HUES64 (cell line): ENCODE data around the gene OPN1SW.

ENCODE experiments used
- H3K27ac ChIP-seq: 2 replicates; pipeline ENCODE4 v1.7.0; 2013; ENCODE audit warnings: low read depth, low read length, inconsistent platforms
- H3K27me3 ChIP-seq: 2 replicates; pipeline ENCODE4 v1.6.1; 2013; ENCODE audit warnings: mild to moderate bottlenecking, low read length; ENCODE audit not compliant: insufficient read depth
- H3K36me3 ChIP-seq: 2 replicates; pipeline ENCODE4 v1.6.1; 2013; ENCODE audit warnings: mild to moderate bottlenecking, low read length; ENCODE audit not compliant: insufficient read depth
- H3K4me1 ChIP-seq: 2 replicates; pipeline ENCODE4 v1.6.1; 2013; ENCODE audit warnings: mild to moderate bottlenecking, low read length, moderate library complexity; ENCODE audit not compliant: insufficient read depth
- H3K4me3 ChIP-seq: 2 replicates; pipeline ENCODE4 v1.5.1; 2013; ENCODE audit warnings: mild to moderate bottlenecking, low read length, moderate library complexity
- H3K9ac ChIP-seq: 2 replicates; pipeline ENCODE4 v1.6.1; 2013; ENCODE audit warnings: mild to moderate bottlenecking, low read depth, low read length
- H3K9me3 ChIP-seq: 2 replicates; pipeline ENCODE4 v1.6.1; 2013; ENCODE audit warnings: low read depth, low read length; ENCODE audit not compliant: insufficient read depth
- WGBS: fragments of 150-250, 120-280 bp; methylation state at CpG from one replicate; pipeline ENCODE4 v1.1.7; 2013; ENCODE audit warnings: missing lambda C conversion rate; 5-methylcytosine and 5-hydroxymethylcytosine counted together

The OPN1SW gene

DNA sequence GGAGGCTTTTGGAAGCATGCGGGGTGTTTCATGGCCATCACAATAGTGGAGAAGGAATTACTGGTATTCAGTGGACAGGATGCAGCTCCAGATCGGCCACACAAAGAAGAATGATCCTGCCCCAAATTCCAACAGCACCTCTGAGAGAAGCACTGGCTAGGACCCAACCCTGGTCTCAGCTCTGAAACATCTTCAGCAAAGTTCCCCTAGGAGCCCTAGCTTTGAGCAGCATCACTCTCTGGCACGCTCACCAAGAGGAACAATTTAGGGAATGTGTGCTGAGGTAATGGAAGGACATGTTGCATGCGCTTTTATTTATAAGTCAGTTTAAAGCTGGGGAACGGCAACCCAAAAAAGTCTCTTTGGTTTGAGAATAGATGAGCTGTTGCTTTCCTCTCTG, 5.5 kb upstream of the OPN1SW start:
- Histone ChIP-seq H3K4me1 (peaks cover 5% of the 10 kb centered on the region; the same call in 1 of the 2 replicates), H3K9ac (no peak overlapping the region), H3K36me3 (no peaks in the 10 kb centered on the region), H3K9me3 (peaks cover 9% of the 10 kb centered on the region; the same call in 1 of the 2 replicates), H3K27me3 (no peaks in the 10 kb centered on the region), H3K4me3 (no peak overlapping the region), H3K27ac (no peak overlapping the region)
- 93% methylated on average over 5 of the region's 5 CpGs for WGBS

DNA sequence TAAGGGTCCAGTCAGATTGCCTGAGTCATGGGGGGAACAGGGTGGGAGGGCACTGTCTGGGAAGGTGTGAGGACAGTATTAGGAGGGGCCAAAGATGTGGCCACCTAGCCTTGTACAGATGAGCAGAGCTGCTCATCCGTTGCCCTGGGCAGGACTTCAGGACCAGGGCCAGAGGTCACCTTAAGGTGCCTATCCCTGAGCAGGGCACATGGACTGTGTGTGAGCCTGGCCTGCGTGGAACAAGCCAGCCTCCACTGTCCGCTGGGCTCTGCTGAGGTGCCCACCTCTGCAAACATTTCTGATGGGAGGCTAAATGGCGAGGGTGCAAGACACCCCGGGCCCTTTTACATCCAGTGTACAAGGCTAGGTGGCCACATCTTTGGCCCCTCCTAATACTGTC, 3.4 kb upstream of the OPN1SW start:
- Histone ChIP-seq H3K4me1 (peaks cover 5% of the 10 kb centered on the region; the same call in 1 of the 2 replicates), H3K27me3 (no peaks in the 10 kb centered on the region), H3K36me3 (no peaks in the 10 kb centered on the region; the same call in 1 of the 2 replicates), H3K9me3 (peaks cover 9% of the 10 kb centered on the region; the same call in 1 of the 2 replicates), H3K4me3 (no peak overlapping the region), H3K27ac (no peak overlapping the region), H3K9ac (no peak overlapping the region)
- WGBS, result 95% methylated on average over 5 of the region's 5 CpGs

DNA sequence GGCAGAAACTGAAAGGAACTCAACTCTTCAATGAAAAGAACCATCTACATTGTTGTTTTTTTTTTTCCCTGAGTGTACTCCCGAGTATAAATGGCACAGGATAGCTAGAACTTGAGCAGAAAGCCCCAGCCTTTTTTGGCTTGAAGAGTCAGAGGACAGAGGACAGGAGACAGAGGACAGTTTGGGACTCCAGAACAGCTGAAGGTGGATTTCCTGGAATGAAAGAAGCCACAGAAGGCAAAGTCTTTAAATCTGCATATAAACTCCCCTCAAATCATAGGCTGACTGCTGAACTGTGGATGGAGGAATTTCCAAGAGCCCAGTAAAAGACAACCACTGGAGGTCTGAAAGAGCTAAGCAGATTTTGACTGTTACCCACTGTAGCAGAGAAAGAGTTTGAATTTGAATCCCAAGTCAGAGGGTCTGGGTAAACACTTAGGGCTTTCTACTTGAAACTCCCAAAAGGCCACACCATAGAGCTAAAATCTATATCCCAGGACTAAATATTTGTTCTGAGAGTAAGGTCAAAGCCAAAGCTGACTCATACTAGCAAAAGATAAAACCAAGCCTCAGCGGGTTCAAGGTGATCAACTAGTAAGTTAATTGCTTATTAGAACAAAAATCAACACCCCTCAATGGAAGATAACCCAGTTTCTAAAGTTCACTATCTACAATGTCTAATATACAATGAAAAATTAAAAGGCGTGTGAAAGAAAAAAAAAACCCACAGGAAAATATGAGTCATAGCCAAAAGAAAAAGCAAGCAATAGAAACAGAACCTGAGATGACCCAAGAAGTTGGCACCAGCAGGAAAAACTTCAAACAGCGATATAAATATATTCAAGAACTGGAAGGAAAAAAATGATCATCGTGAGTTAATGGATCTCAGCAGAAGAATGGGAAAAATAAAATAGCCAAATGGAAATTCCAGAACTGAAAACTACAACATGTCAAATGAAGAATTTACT, 1.8 kb upstream of the OPN1SW start:
- Histone ChIP-seq H3K27ac (no peak overlapping the region), H3K4me3 (no peak overlapping the region), H3K4me1 (peaks cover under 1% of the 10 kb centered on the region; the same call in 1 of the 2 replicates), H3K27me3 (no peaks in the 10 kb centered on the region), H3K9ac (no peak overlapping the region), H3K36me3 (peaks cover 9% of the 10 kb centered on the region), H3K9me3 (peaks cover 9% of the 10 kb centered on the region; the same call in 1 of the 2 replicates)
- 94% methylated on average over 5 of the region's 5 CpGs for WGBS

DNA sequence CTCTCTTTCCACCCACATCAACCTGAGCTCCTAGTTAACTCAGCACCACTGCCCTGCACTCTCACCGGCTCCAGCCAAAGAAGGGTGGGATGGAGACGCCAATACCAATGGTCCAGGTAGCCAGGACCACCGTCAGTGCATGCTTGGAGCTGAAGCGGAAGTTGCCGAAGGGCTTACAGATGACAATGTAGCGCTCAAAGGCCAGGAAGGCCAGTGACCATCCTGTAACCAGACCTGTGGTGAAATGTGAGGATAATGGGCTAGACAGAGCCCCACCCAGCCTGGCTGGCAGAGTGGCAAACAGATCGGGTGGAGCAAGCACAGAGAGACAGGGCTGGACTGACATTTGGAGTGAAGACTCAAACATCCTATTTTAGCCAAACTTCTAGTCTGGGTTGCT, 673 bp downstream of the OPN1SW start:
- no peak overlapping the region for H3K4me3 ChIP-seq
- H3K9ac ChIP-seq, result no peak overlapping the region
- no peaks in the 10 kb centered on the region for H3K4me1 ChIP-seq
- peaks cover 34% of the 10 kb centered on the region for H3K36me3 ChIP-seq
- H3K27ac ChIP-seq, result no peak overlapping the region
- H3K27me3 ChIP-seq, result no peaks in the 10 kb centered on the region
- peaks cover 9% of the 10 kb centered on the region; the same call in 1 of the 2 replicates for H3K9me3 ChIP-seq
- WGBS, result 96% methylated on average over 7 of the region's 7 CpGs

DNA sequence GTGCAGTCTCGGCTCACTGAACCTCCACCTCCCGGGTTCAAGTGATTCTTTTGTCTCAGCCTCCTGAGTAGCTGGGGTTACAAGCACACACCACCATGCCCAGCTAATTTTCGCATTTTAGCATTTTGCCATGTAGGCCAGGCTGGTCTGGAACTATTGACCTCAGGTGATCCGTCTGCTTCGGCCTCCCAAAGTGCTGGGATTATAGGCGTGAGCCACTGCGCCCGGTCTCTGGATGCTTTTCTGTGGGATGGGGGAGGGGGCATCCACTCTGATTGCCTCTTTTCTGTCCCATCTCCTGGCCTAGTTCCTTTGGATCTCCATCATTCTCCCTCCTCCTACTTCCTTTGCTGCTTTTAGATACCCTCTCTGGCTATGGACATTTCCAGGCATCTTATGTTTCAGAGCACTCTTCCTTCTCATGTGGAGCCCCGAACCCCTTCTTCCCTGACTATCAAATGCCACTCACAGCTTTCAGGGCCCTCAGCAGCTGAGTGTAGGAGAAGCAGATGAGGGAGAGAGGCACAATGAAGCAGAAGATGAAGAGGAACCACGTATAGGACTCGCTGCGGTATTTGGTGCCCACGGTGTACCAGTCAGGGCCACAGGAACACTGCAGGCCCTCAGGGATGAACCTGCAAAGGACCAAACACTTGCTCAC, 1.4 kb downstream of the OPN1SW start:
- no peaks in the 10 kb centered on the region for H3K4me1 ChIP-seq
- H3K36me3 ChIP-seq, result peaks cover 41% of the 10 kb centered on the region
- H3K9ac ChIP-seq, result no peak overlapping the region
- WGBS, result 96% methylated on average over 13 of the region's 13 CpGs
- H3K27me3 ChIP-seq, result no peaks in the 10 kb centered on the region
- H3K4me3 ChIP-seq, result no peak overlapping the region
- no peak overlapping the region for H3K27ac ChIP-seq
- H3K9me3 ChIP-seq, result peaks cover 9% of the 10 kb centered on the region; the same call in 1 of the 2 replicates

DNA sequence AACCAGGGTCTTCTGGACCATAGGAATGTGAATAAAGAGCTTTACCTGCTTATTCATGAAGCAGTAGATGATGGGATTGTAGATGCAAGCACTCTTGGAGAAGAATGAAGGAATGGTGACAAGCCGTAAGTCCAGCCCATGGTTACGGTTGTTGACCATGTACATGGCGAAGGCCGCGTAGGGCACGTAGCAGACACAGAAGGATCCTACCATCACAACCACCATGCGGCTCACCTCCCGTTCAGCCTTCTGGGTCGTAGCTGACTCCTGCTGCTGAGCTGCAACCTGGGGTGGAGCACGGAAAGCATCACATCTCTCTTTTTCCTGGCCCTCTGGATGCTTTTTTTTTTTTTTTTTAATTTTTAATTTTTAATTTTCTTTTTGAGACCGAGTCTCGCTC, 2.0 kb downstream of the OPN1SW start:
- Histone ChIP-seq H3K4me3 (no peak overlapping the region), H3K27me3 (no peaks in the 10 kb centered on the region), H3K27ac (no peak overlapping the region), H3K9ac (no peak overlapping the region), H3K36me3 (peaks cover 47% of the 10 kb centered on the region), H3K4me1 (no peaks in the 10 kb centered on the region), H3K9me3 (peaks cover 9% of the 10 kb centered on the region; the same call in 1 of the 2 replicates)
- 97% methylated on average over 12 of the region's 12 CpGs for WGBS

DNA sequence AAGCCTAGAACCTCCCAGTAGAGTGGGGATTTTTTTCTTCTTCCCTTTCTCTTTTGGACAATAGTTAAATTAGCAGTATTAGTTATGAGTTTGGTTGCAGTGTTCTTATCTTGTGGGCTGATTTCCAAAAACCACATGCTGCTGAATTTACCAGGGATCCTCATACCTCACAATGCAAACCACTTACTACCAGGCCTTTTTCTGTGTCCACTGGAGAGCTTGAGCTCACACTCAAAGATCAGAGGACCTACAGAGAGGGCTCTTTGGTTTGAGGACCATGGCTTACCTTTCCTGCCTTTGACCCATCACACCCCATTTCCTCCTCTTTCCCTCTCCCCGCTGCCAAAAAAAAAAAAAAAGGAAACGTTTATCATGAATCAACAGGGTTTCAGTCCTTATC, 5.4 kb downstream of the OPN1SW start:
- Histone ChIP-seq H3K9me3 (no peaks in the 10 kb centered on the region), H3K4me3 (no peak overlapping the region), H3K27ac (no peak overlapping the region), H3K9ac (no peak overlapping the region), H3K36me3 (peaks cover 75% of the 10 kb centered on the region), H3K27me3 (no peaks in the 10 kb centered on the region), H3K4me1 (no peaks in the 10 kb centered on the region)
- 87% methylated on average over 2 of the region's 2 CpGs for WGBS

DNA sequence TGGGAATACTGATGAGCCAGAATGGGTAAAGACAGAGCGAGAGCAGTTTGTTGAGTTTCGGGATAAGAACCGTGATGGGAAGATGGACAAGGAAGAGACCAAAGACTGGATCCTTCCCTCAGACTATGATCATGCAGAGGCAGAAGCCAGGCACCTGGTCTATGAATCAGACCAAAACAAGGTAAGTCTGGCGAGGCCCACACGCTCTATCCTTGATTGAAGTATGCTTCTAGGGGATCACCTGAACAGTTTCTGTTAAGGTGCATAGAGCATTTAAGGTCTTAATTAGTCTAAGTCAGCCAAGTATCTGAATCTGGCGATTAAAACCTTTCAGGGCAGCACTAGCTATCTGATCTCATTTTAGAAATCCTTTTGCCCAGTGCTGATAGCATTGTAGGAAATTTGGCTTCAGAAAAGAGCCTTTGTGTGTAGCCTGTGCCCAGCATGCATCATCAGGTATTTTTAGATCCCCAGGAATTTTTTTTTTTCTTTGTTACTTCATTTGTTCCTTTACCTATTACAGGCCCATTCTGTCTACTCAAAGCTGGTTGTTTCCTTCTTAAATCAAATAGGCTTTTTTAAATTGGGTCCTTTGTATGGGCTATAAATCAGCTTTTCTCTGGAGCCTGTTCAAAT, 8.0 kb downstream of the OPN1SW start:
- Histone ChIP-seq H3K4me1 (no peaks in the 10 kb centered on the region), H3K27me3 (no peaks in the 10 kb centered on the region), H3K9me3 (no peaks in the 10 kb centered on the region), H3K4me3 (no peak overlapping the region), H3K9ac (no peak overlapping the region), H3K27ac (no peak overlapping the region), H3K36me3 (peaks cover 93% of the 10 kb centered on the region)
- WGBS, result 95% methylated on average over 6 of the region's 6 CpGs

DNA sequence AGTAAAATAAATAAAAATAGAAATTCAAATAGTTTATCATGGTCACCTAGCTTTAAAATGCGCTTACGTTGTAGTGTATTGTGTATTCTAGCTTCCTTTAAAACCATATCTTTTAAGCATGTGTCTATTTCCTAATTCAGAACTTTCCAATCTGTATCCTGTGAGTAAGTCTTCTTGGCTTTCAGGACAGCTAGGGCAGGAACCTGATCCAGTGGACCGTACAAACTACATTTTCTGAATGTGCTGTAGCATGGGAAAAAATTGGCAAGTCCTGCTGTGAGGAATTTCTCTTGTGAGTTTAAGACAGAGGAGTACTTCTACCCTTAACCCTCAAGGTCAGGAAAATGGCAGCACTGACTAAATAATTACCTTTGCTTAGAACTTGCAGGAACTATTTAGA, 12.1 kb downstream of the OPN1SW start:
- no peaks in the 10 kb centered on the region for H3K9me3 ChIP-seq
- WGBS, result 94% methylated on average over 3 of the region's 3 CpGs
- no peaks in the 10 kb centered on the region for H3K27me3 ChIP-seq
- H3K4me1 ChIP-seq, result no peaks in the 10 kb centered on the region
- H3K9ac ChIP-seq, result no peak overlapping the region
- H3K4me3 ChIP-seq, result no peak overlapping the region
- no peak overlapping the region for H3K27ac ChIP-seq
- peaks cover 91% of the 10 kb centered on the region for H3K36me3 ChIP-seq

DNA sequence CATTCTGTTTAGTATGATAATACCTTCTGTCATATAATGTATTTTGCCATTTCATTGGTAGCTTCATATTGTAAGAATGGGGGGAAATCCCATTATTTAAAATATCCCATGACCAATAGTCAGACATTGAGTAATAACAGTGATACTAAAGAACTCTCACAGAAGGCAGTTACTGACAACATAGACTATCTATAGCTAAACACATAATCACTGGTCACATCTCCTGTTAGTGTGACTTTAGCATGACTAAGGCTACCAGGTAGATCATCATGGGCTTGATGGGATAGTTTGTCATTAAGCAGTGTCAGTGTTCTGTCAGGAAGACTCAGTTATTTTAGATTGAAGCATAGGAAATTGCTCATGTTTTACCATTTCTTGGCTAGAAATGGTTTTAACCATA, 16.4 kb downstream of the OPN1SW start:
- Histone ChIP-seq H3K4me1 (no peaks in the 10 kb centered on the region), H3K27me3 (no peaks in the 10 kb centered on the region), H3K9ac (no peak overlapping the region), H3K36me3 (peaks cover 96% of the 10 kb centered on the region), H3K27ac (no peak overlapping the region), H3K4me3 (no peak overlapping the region), H3K9me3 (no peaks in the 10 kb centered on the region)

DNA sequence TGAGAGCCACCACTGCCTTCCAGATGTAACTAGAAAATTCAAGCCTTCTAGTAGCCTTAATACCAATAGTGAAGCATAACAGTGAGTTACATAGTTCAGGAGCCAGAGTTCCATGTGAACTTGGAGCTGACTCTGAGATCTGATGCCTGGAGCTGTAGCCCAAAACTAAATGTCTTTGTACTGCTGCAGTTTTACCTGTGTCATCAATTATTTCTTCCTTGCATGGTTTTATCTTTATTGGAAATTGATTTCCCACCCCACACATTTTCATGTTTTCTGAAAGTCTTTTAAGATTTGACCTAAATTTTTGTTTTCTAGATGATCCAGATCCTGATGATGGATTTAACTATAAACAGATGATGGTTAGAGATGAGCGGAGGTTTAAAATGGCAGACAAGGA, 17.0 kb downstream of the OPN1SW start:
- Histone ChIP-seq H3K36me3 (peaks cover 96% of the 10 kb centered on the region), H3K9me3 (no peaks in the 10 kb centered on the region), H3K27ac (no peak overlapping the region), H3K9ac (no peak overlapping the region), H3K4me3 (no peak overlapping the region), H3K27me3 (no peaks in the 10 kb centered on the region), H3K4me1 (no peaks in the 10 kb centered on the region)
- 97% methylated on average over 1 of the region's 1 CpG for WGBS
